ENCODE measurements around the gene PSMG3. TPM values are rescaled to one million over a fixed set of nuclear protein-coding genes. Genes with fewer than 3 reads are reported as not detected.

The PSMG3 gene
- total RNA-seq, 1 donor from 2014 or later: 20.3 TPM

DNA sequence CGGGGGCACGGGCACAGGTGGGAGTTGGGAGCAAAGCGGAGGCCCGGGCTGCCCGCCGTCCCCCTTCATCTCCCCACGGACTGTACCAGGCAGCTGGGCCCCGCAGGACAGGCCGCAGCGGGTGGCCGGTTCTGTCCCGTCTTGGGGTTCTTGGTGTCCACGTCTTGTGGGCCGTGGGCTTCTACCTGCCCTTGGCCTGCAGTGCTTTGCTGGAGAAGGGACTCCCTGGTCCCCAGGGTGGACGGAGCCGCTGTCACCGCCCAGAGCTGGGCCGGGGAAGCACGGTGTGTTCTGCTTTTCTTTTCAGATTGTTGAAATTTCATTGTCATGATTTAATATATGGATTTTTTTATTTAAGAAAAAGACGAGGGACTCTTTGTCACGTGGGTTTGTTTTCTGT is 27.5 kb downstream of the PSMG3 start:
- Histone ChIP-seq H3K27ac (no peak overlapping the region), H3K4me1 (peaks cover 8% of the 10 kb centered on the region), H3K9me3 (no peaks in the 10 kb centered on the region), H3K36me3 (peaks cover 43% of the 10 kb centered on the region), H3K27me3 (no peaks in the 10 kb centered on the region), H3K4me3 (no peak overlapping the region)
- ATAC-seq (no peak), DNase-seq (no peak)
- intact Hi-C loops (cut with DNase I): no loop called here
- TF ChIP-seq, protein P1, sequence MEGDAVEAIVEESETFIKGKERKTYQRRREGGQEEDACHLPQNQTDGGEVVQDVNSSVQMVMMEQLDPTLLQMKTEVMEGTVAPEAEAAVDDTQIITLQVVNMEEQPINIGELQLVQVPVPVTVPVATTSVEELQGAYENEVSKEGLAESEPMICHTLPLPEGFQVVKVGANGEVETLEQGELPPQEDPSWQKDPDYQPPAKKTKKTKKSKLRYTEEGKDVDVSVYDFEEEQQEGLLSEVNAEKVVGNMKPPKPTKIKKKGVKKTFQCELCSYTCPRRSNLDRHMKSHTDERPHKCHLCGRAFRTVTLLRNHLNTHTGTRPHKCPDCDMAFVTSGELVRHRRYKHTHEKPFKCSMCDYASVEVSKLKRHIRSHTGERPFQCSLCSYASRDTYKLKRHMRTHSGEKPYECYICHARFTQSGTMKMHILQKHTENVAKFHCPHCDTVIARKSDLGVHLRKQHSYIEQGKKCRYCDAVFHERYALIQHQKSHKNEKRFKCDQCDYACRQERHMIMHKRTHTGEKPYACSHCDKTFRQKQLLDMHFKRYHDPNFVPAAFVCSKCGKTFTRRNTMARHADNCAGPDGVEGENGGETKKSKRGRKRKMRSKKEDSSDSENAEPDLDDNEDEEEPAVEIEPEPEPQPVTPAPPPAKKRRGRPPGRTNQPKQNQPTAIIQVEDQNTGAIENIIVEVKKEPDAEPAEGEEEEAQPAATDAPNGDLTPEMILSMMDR (IDR thresholded peaks at IDR 0.05): no peak

DNA sequence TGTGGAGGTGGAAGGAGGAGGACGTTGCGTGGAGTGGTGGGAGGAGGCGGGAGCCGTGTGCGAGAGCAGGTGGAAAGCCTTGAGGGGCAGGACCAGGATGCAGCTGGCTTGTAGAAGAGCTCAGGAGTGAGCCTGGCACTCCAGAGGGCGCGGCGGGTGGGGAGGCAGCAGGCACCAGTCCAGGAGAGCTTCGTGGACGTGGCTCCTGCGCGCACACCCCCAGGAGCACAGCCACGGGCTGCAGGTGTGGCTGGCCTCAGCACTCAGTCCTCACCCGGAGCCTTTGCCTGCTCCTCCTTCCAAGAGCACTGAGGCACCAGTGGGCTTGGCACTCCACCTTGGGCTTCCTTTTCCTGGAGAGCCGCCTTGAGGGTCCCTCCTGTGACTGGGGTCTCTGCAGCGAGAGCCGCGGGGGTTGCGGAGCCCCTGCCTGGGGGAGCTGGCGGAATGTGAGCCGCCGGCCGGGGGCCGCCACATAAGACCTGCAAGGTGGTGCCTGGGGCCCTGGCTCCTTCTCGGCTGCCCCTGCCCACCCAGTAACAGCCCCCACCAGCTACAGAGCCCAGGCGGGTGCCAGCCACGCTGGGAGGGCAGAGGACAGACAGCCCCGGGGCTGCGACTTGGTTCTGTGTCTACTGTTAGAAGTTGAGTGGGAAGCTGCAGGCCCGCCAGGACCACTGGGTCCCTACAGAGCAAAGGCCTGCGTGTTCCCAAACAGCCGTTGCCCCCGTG is 28.2 kb downstream of the PSMG3 start:
- intact Hi-C loops (cut with DNase I): no loop called here
- Histone ChIP-seq H3K4me3 (no peak overlapping the region), H3K4me1 (peaks cover 12% of the 10 kb centered on the region), H3K27me3 (no peaks in the 10 kb centered on the region), H3K27ac (no peak overlapping the region), H3K9me3 (no peaks in the 10 kb centered on the region), H3K36me3 (peaks cover 43% of the 10 kb centered on the region)
- TF ChIP-seq, protein P1 (IDR thresholded peaks at IDR 0.05): no peak
- ATAC-seq: no peak
- no peak for DNase-seq

DNA sequence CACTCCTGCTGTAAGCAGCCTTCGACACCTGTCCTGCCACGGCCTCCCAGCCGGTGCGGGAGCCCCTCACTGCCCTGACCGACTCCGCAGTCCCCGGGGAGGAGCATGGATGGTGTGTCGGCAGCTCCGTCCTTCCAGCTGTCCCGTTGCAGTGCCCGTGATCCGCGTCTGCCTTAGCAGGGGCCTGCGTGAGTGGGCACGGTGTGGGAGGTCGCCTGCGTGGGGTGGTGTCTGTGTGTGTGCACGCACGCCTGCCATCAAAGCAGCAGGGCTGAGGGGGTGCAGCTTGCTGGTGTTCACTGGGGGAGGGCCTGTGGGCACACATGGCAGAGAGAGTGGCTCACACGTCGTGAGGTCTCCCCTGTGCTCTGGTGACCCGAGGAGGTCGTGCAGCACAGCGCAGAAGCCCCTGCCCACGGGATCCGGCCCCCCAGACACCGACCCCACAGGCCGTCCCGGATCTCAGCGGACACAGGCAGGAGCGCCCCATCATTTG is 29.0 kb downstream of the PSMG3 start:
- TF ChIP-seq, protein P1 (IDR thresholded peaks at IDR 0.05): no peak
- H3K27me3 ChIP-seq: no peaks in the 10 kb centered on the region
- peaks cover 43% of the 10 kb centered on the region for H3K36me3 ChIP-seq
- ATAC-seq (no peak), DNase-seq (peak; percentile 63)
- no peaks in the 10 kb centered on the region for H3K9me3 ChIP-seq
- H3K27ac ChIP-seq: no peak overlapping the region
- H3K4me3 ChIP-seq: no peak overlapping the region
- intact Hi-C loops (cut with DNase I): no loop called here
- peaks cover 20% of the 10 kb centered on the region for H3K4me1 ChIP-seq

DNA sequence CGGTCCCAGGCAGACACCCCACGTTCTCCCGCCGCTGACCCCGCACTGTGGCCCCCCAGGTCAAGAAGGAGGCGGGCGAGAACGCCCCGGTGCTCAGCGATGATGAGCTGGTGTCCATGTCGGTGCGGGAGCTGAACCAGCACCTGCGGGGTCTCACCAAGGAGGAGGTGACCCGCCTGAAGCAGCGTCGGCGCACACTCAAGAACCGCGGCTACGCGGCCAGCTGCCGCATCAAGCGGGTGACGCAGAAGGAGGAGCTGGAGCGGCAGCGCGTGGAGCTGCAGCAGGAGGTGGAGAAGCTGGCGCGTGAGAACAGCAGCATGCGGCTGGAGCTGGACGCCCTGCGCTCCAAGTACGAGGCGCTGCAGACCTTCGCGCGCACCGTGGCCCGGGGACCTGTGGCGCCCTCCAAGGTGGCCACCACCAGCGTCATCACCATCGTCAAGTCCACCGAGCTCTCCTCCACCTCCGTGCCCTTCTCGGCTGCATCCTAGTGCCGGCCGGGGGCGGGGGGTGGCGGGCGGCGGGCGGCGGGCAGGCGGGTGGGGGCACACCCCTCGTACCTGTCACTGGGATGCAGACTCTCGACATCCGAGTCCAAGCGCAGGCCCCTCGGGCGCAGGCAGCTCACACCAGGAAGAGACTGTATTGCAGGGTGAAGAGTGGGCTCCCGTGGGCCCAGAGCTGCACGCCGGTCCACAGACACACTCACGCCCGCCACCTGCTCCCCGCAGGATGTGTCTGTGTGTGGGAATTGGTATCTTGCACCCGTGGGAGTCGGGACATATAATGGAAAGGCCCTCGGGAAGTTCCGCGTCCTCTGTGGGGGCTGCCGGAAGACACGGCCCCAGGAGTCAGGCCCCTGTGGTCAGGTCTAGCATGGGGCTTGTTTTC is 29.7 kb downstream of the PSMG3 start:
- H3K27me3 ChIP-seq: no peaks in the 10 kb centered on the region
- no peak overlapping the region for H3K27ac ChIP-seq
- DNase-seq (no peak), ATAC-seq (no peak)
- no peaks in the 10 kb centered on the region for H3K9me3 ChIP-seq
- intact Hi-C loops (cut with DNase I): no loop called here
- peaks cover 24% of the 10 kb centered on the region for H3K4me1 ChIP-seq
- H3K36me3 ChIP-seq: peaks cover 43% of the 10 kb centered on the region
- TF ChIP-seq, protein P1 (IDR thresholded peaks at IDR 0.05): no peak
- no peak overlapping the region for H3K4me3 ChIP-seq

DNA sequence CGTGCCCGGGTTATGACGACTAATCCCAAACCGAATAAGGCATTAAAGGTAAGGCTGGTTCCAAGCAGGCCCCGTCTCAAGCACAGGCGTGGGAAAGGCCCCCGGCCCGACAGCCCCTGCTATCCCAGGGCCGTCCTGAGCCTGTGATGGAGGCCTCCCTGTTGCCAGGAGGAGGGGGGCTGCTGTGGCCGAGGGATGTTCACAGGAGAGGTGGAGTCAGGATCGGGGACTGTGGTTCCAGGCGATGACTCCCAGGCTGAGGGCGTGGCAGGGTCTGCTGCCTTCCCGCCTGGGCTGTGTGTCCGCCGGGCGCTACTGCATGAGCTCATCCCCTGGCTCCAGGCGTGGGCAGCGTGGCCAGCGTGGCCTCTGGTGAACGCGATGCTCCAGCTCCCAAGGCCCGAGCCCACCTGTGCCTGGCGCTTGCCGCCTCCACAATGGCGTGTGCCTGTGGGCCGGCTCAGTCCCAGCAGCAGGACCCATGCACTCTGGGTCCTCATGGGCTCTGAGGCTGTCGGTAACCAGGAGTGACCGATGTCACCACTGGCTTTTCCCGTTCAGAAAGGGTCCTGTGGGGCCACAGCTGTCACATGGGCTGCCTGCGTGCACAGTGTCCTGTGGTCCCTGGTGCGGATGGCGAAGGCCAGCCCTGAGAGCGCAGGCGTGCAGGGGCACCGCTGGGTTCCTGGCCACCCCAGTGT is 30.5 kb downstream of the PSMG3 start:
- TF ChIP-seq, protein P1 (IDR thresholded peaks at IDR 0.05): no peak
- Histone ChIP-seq H3K4me3 (no peak overlapping the region), H3K4me1 (peaks cover 28% of the 10 kb centered on the region), H3K27me3 (no peaks in the 10 kb centered on the region), H3K9me3 (no peaks in the 10 kb centered on the region), H3K36me3 (peaks cover 43% of the 10 kb centered on the region), H3K27ac (peak overlapping the region; percentile 88)
- DNase-seq (no peak), ATAC-seq (no peak)
- intact Hi-C loops (cut with DNase I): no loop called here
